Measurements from ENCODE around the gene NPC1L1. TPM values are rescaled to one million over a fixed set of nuclear protein-coding genes. Genes with fewer than 3 reads are reported as not detected.

Gene NPC1L1
- total and polyA plus RNA-seq, 10 of the 15 experiments (the other 5 are each of a cell fraction or from before 2014, with no cell fraction given) = 0.01 to 0.90 TPM; not detected in 8

- TF ChIP-seq PRDM15 (CRISPR knock-in tag; IDR thresholded peaks at IDR 0.05) (no peak), ASH2L (IDR thresholded peaks at IDR 0.05; ENCODE audit: borderline replicate concordance, low read depth) (no peak)
These were observed 7.8 kb upstream of the NPC1L1 start (continued) for GRCh38 chr7:44548893-44549292.

GRCh38 chr7:44547536-44548231 is 6.6 kb upstream of the NPC1L1 start:
- H3K4me2 ChIP-seq (ENCODE audit: control insufficient read depth, insufficient read depth) = no peak overlapping the region
- BruUV-seq (replicated peaks) = no TSS peak
- no peak for ATAC-seq

More at GRCh38 chr7:44547536-44548231, 6.6 kb upstream of the NPC1L1 start:
- ChIA-PET POLR2A (no interaction called here), CTCF (interaction anchor here (1.1 to 2.1 kb wide), 3 partner anchors 13 to 307 kb away, joined by 3 to 12 read pairs (median 10); no protein-coding TSS in a partner anchor), RAD21 (ENCODE audit: unreplicated experiment) (interaction anchor here (2.0 kb wide), 1 partner anchor 18 kb away, joined by 4 read pairs; no protein-coding TSS in a partner anchor), SMC1A (ENCODE audit: uncharacterized antibody, unreplicated experiment) (interaction anchor here (1.0 kb wide), 1 partner anchor 12 kb away, joined by 3 read pairs; no protein-coding TSS in a partner anchor)
- no peaks in the 10 kb centered on the region for H3K4me1 ChIP-seq (ENCODE audit: control insufficient read depth, insufficient read depth, low read length)
- no peak overlapping the region for H3K27ac ChIP-seq (ENCODE audit: control insufficient read depth, insufficient read depth)
- no peaks in the 10 kb centered on the region for H3K9me3 ChIP-seq (replicated peaks; ENCODE audit: control insufficient read depth, insufficient read depth, low read length)
- no peaks in the 10 kb centered on the region for H4K20me1 ChIP-seq (ENCODE audit: control insufficient read depth, insufficient read depth)
- DNase-seq (ENCODE audit: low read depth, low spot score) (no peak), FAIRE-seq (no peak)
- TF ChIP-seq, protein P1, sequence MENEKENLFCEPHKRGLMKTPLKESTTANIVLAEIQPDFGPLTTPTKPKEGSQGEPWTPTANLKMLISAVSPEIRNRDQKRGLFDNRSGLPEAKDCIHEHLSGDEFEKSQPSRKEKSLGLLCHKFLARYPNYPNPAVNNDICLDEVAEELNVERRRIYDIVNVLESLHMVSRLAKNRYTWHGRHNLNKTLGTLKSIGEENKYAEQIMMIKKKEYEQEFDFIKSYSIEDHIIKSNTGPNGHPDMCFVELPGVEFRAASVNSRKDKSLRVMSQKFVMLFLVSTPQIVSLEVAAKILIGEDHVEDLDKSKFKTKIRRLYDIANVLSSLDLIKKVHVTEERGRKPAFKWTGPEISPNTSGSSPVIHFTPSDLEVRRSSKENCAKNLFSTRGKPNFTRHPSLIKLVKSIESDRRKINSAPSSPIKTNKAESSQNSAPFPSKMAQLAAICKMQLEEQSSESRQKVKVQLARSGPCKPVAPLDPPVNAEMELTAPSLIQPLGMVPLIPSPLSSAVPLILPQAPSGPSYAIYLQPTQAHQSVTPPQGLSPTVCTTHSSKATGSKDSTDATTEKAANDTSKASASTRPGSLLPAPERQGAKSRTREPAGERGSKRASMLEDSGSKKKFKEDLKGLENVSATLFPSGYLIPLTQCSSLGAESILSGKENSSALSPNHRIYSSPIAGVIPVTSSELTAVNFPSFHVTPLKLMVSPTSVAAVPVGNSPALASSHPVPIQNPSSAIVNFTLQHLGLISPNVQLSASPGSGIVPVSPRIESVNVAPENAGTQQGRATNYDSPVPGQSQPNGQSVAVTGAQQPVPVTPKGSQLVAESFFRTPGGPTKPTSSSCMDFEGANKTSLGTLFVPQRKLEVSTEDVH (IDR thresholded peaks at IDR 0.05; ENCODE audit: low read depth, partially characterized antibody) = no peak
- no peak for TF ChIP-seq USF2 (IDR thresholded peaks at IDR 0.05; ENCODE audit: borderline replicate concordance, low read depth, low read length)
- TF ChIP-seq SRF (IDR thresholded peaks at IDR 0.05; ENCODE audit: low read depth in 2 of 2, low read length in 2 of 2) = no peak
- TF ChIP-seq STAT1 (conservative IDR thresholded peaks at IDR 0.05) = no peak
- H3K27me3 ChIP-seq (replicated peaks in 1 of 2; ENCODE audit: control insufficient read depth in 2 of 2, insufficient read depth in 2 of 2, low read length in 1 of 2) = no peaks in the 10 kb centered on the region; a peak in 2 of 4 replicates
- no peak overlapping the region for H3K4me3 ChIP-seq
- H2AFZ ChIP-seq (ENCODE audit: control insufficient read depth, low read depth, low read length) = no peak overlapping the region
- no peak overlapping the region for H3K9ac ChIP-seq (ENCODE audit: control insufficient read depth, insufficient read depth, low read length)
- WGBS (ENCODE audit: insufficient coverage, insufficient replicate concordance, low lambda C conversion rate, missing lambda C conversion rate) = 14% methylated on average over 6 of the region's 6 CpGs
- in situ Hi-C loops (cut with MboI) (no loop called here), intact Hi-C loops (cut with micrococcal nuclease; ENCODE audit: unreplicated experiment) (no loop called here)
- H3K79me2 ChIP-seq (ENCODE audit: control insufficient read depth, insufficient read depth, low read length) = no peaks in the 10 kb centered on the region
- no peaks in the 10 kb centered on the region for H3K36me3 ChIP-seq (ENCODE audit: control insufficient read depth in 2 of 2, insufficient read depth in 2 of 2, low read length in 1 of 2)
